Left hindlimb (tissue), 1 donor: ENCODE data around the gene RBM20.
"Not testable (repeated sequence)": the region's sequence is repeated elsewhere in the genome, so short reads cannot be mapped to it uniquely, and the experiment has no call there.

Source experiments
- DNase-seq: peaks from one replicate; pipeline ENCODE4 v3.0.0-alpha.2; 2018

The RBM20 gene

DNA sequence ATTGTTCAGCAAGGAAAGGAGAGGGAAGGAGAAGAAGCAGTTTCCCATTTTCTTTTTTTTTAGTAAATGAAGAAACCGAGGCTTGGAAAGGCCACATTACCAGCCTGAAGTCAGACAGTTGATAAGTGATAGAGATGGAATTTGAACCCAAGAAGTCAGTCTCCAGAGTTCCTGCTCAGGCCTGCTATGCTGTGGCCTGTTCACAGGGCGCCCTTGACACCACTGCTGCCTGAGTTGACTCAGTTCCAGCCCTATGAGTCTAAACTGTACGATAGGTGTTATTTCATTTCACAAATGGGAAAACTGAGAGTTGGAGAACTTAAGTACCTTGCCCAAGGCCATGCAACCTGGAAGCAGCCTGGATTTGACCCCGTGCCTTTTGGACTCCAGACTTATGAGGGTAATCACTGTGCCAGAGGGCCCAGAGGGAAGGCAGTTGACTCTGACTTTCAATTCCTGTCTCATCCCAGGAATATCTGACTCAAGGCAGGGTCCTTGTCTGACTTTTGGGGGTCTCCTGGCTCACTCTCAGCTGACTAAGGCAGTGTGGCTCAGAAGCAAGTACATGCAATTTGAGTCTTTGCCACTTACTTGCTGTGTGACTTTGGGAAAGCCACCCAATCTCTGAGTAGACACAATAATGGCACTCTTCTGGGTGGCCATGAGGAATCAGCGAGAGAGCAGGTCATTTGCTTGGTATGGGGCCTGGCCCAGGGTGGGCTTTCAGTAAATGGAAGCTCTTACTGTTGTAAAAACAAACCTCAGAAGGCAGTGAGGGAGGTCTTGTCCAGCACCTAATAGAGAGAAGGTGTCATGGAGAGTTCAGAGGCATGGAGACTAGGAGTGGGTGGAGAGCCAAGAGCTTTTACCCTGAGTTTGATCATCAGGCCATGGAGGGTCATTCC is 17.9 kb upstream of the RBM20 start:
- no peak for DNase-seq

DNA sequence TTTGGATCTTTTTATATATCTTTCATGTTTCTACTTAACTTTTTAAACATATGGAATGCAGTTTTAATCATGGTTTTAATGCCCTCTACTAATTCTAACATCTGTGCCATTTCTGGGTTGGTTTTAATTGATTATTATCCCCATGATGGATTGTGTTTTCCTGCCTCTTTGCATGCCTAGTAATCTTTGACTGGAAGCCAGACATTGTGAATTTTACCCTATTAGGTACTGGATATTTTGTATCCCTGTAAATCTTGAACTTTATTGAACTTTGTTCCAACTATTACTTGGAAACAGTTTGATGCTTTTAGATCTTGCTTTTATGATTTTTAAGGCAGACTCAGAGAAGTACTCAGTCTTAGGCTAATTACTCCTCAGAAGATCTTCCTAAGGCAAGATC is 16.0 kb upstream of the RBM20 start:
- no peak for DNase-seq

GRCh38 chr10:110629680-110630191 is 14.4 kb upstream of the RBM20 start:
- DNase-seq = no peak

DNA sequence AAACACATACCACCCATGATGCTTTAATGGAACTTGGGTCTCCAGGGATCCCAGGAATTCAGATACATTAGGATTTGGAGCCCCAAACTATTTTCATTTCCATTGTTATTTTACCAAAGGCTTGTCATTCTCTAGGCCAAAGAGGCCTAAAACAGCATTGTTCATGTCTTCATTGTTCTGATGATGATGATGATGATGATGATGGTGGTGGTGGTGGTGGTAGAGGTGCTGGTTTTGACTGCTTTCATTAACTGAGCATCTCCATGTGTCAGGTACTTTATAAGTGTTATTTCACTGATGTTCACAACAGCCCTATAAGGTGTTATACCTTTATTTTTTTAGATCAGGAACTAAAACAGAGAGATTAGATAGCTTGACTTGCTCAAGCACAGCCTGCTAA is 12.2 kb upstream of the RBM20 start:
- no peak for DNase-seq

GRCh38 chr10:110632591-110633215 is 11.4 kb upstream of the RBM20 start:
- DNase-seq = no peak

- DNase-seq = no peak
Observed at GRCh38 chr10:110634527-110635209, 9.5 kb upstream of the RBM20 start.

DNA sequence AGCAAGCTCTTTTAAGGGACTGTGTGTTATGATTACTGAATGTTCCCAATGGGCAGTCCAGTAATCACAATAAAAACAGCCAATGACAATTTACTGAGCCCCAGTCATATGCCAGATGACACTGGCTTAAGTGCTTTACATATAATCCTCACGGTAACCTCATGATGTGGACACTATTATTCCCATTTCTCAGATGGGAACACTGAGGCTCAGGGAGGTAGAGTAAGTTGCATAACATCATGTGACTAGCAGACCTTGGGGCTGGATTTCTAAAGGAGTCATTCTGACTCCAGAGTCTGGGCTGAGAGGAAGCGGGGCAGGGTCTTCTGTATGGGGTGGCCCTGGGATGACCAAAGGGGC is 7.6 kb upstream of the RBM20 start:
- DNase-seq = no peak

DNA sequence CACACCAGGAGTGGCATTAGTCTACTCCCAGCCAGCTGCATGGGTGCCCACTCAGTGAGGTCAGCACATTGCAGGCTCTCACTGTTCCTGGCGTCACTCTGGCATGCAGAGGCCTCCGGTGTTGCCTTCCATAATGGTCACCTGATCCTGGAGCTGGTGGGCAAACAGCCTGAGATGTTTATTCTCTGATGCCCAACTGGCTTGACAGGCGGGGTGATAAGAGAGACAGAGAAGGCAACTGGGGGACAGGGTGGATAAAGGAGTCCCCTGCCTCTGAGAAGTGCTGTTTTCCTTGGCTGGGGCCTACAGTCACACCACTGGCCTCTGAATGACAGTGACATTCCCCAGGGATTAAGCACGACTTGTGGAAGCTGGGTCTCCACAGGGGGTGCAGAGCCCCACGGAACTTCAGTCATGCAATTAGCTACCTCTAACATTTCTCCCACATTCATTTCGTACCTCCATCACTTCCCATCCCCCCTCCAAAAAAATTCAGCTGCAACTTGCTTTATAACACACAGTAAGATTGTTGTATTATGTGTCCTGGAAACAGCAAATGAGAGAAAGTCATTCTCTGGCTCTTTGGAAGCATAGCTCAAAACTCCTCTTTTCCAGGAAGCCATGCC is 7.1 kb upstream of the RBM20 start:
- DNase-seq = peak; percentile 37

GRCh38 chr10:110637558-110638053 is 6.5 kb upstream of the RBM20 start:
- DNase-seq = no peak

DNA sequence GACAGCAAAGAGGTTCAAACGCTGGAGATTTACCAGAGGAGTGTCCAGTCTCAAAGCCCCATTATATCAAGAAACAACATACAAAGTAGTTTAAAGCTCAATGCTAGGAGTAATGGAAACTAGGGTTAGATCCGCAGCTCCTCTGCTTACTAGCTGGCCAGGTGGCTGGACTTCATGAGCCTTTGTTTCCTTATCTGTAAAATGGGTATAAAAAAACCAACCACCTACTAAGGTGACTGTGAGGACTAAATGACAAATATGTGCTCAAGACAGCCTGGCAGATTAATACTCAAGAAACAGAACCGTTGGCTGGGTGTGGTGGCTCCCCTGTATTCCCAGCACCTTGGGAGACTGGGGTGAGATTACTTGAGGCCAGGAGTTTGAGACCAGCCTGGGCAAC is 5.8 kb upstream of the RBM20 start:
- DNase-seq = no peak

DNA sequence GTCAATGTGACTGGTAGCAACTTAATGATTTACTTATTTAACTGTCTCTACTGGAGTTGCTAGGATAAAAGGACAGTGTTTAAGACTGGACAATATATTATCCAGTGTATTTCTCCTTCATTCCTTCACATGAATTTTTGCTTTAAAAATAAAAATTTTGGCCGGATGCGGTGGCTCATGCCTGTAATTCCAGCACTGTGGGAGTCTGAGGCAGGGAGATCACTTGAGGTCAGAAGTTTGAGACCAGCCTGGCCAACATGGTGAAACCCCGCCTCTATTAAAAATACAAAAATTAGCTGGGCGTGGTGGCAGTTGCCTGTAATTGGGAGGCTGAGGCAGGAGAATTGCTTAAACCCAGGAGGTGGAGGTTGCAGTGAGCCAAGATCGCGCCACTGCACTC is 5.1 kb upstream of the RBM20 start:
- not testable (repeated sequence) for DNase-seq

- DNase-seq = not testable (repeated sequence)
Observed at GRCh38 chr10:110639858-110640257, 4.3 kb upstream of the RBM20 start.

DNA sequence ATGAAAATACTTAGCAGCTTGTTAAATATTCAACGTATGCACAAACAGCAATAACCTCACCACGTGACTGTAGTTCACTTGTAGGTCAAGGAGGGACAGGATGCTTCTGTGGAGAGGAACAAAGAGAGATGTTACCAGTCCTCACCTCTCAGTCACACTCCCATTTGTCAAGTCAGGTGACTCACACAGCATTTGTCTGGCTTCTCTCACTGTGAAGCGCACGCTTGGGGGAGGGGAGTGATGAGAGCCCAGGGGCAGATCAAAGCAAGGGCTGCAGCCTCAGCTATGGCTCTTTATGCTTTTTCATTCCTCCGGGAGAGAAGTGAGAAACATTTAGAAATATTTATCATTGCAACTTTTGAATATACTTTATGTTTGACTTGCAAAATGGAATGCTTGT is 2.9 kb upstream of the RBM20 start:
- no peak for DNase-seq

- DNase-seq = no peak
Observed at GRCh38 chr10:110642204-110643034, 1.7 kb upstream of the RBM20 start.

- DNase-seq = no peak
Observed at GRCh38 chr10:110643035-110643652, 992 bp upstream of the RBM20 start.

DNA sequence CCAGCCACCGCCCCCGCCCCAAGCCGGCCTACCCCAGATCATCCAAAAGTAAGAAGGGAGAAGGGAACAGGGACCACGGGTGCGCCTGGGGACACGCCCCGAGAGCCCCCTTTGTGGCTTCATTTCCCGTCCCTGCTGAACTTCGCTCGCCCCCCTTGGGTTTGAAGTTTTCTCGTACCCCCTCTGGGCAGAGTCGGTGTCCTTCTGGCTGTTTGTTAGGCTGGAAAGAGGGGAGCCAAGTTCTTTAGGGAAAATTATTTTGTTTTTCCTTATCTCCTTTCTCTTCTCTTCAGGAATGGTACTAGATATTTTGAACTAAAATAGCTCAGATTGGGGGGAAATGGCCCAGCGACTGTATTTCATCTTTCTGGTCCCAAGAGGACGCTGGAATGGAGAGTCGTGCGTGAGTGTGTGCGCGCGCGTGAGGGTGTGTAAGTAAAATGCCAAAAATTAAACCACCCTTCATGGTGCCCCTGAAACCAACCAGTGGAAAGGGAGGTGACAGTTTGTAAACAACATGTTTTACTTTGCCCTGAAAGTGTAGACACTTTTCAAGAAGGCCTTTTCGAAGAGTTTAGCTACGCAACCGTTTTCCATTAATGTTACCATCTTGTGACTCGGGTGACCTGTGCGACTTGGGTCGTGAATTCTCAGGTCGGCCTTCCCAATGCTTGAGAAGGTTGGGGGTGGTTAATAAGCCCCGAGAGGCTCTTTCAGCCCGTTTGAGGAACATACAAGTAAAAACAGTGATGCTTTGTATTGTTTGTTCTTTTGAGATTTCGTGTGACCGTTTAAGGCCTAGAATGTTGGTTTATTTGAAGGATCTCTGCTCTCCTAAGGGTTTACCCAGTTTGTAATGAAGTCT is 694 bp downstream of the RBM20 start:
- DNase-seq = no peak

- DNase-seq = no peak
Observed at GRCh38 chr10:110646417-110647135, 2.4 kb downstream of the RBM20 start.

DNA sequence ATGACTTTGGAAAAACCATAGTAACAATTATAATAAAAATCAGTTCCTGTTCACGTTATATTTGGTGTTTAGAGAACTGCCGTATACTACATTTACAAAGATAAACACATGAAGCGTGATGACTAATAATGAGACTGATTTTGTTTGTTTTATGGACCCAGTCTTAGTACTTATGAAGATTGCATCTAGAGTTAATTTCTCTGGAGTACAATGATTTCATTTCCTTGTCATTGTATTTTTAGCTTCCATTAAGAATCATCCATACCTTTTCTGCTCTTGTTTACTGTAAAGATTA is 2.9 kb downstream of the RBM20 start:
- DNase-seq = no peak

DNA sequence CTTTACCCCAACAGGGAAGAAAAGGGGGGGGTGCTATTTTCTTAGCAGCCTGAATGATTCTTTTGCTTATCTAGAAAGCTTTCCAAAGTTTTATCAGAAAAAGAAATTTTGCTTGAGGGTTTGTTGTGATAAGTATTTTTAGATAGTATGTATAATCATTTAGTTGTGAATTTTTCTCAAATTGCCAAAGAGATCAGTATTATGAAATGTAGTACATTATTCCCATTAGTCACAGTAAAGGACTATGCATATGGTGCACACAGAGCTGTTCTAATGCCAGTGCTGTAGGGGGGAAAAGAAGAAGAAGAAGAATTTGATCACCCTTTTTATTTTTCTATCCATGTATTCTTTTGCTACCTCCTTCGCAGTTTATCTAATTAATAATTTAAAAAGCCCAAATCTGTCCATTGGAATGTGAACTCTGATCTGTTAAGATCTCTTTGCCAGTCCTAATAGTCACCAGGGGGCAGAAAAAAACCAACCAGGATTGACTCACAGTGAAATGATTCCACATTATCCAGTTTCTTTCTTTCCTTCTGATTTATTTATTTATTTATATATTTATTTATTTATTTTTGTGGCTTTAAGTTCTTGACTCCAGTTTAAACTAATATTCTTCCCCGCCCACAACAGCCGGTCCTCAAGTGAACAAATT is 4.7 kb downstream of the RBM20 start:
- DNase-seq = no peak
